ENCODE measurements around the gene INSYN2A. TPM values are rescaled to one million over a fixed set of nuclear protein-coding genes. Genes with fewer than 3 reads are reported as not detected.

INSYN2A gene, protein sequence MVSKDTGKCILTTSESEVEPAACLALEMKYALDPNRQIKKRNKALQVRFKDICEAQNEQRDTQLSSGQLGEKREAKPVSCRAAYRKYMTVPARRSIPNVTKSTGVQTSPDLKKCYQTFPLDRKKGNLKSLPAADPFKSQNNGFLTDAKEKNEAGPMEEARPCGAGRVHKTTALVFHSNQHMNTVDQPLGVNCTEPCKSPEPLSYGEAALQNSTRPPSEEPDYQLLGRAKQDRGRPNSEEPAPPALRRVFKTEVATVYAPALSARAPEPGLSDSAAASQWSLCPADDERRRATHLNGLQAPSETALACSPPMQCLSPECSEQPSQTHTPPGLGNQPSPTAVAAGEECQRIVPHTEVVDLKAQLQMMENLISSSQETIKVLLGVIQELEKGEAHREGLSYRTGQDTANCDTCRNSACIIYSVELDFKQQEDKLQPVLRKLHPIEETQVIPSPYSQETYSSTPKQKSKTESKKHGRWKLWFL
- total RNA-seq (2021): 0.13 to 0.23 TPM (median 0.21 TPM) in 3 replicates
- percentile 20 among the genes with signal in this experiment for Bru-seq, nascent RNA
- long read RNA-seq, experiment 1, partial matches to known transcripts: 1 of 15 reads
- long read RNA-seq, experiment 1, other reads (novel, unspliced or antisense): 14 of 15 reads
- long read RNA-seq, experiment 2: 0 reads
- long read RNA-seq, experiment 3: 0 reads

- ATAC-seq (peak; percentile 72), DNase-seq (ENCODE audit: low spot score) (peak; percentile 67)
- Mint-ChIP-seq H3K27me3 (ENCODE audit: low read depth) (peaks cover 36% of the 10 kb centered on the region), H3K4me3 (peak within 1 kb of the TSS; percentile 75), H3K4me1 (peaks cover 24% of the 10 kb centered on the region), H3K27ac (no peak within 1 kb of the TSS), H3K9me3 (no peaks in the 10 kb centered on the region), H3K36me3 (no peaks in the 10 kb centered on the region)
- TF ChIP-seq, protein P1, sequence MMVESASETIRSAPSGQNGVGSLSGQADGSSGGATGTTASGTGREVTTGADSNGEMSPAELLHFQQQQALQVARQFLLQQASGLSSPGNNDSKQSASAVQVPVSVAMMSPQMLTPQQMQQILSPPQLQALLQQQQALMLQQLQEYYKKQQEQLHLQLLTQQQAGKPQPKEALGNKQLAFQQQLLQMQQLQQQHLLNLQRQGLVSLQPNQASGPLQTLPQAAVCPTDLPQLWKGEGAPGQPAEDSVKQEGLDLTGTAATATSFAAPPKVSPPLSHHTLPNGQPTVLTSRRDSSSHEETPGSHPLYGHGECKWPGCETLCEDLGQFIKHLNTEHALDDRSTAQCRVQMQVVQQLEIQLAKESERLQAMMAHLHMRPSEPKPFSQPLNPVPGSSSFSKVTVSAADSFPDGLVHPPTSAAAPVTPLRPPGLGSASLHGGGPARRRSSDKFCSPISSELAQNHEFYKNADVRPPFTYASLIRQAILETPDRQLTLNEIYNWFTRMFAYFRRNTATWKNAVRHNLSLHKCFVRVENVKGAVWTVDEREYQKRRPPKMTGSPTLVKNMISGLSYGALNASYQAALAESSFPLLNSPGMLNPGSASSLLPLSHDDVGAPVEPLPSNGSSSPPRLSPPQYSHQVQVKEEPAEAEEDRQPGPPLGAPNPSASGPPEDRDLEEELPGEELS (CRISPR knock-in tag; IDR thresholded peaks at IDR 0.05): 0 out of 2 replicates have a peak, but pooled peaks have one; percentile 14
- TF ChIP-seq, protein P2, sequence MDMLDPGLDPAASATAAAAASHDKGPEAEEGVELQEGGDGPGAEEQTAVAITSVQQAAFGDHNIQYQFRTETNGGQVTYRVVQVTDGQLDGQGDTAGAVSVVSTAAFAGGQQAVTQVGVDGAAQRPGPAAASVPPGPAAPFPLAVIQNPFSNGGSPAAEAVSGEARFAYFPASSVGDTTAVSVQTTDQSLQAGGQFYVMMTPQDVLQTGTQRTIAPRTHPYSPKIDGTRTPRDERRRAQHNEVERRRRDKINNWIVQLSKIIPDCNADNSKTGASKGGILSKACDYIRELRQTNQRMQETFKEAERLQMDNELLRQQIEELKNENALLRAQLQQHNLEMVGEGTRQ (CRISPR knock-in tag; IDR thresholded peaks at IDR 0.05): 0 out of 2 replicates have a peak, but pooled peaks have one; percentile 8
- no peak for TF ChIP-seq NFYB (CRISPR knock-in tag; conservative IDR thresholded peaks at IDR 0.05; ENCODE audit: low read depth)
- TF ChIP-seq ATF3 (CRISPR knock-in tag; conservative IDR thresholded peaks at IDR 0.05): no peak
- no peak for TF ChIP-seq CBFB (CRISPR knock-in tag; IDR thresholded peaks at IDR 0.05; ENCODE audit: low read depth)
- ChIA-PET POLR2A (interaction anchor here (0.9 kb wide), 1 partner anchor 47 kb away, joined by 3 read pairs; no protein-coding TSS in a partner anchor), CTCF (interaction anchor here (0.7 to 2.1 kb wide), 11 partner anchors 19 to 658 kb away, joined by 3 to 11 read pairs (median 4); no protein-coding TSS in a partner anchor)
Measured at GRCh38 chr10:127196282-127197153, at the start of gene INSYN2A. Gene INSYN2A (minus strand): TSS chr10:127196591. CDS start chr10:127176395, 20,196 bp downstream.

DNA sequence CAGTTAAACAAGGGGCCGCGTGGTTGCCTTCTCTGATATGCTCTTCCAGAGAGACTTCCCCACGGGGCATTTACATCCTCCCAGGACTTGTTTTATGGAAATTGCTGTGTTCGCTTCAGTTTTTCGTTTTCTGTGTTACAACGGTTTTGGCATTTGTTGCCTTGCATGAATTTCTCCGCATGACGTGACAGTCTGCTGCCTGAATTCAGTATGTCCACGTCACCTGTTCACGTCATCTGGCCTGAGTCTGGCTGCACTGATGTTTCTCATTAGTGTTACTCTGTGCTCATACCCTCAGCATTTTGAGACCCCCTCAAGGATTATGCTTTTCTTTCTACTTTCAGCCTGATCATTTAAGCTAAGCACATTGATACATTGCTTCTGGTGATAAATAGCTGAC is 49.1 kb upstream of the INSYN2A start:
- POLR2A ChIA-PET: no interaction called here
- CTCF ChIA-PET: interaction anchor here (0.9 kb wide), 1 partner anchor 51 kb away, joined by 3 read pairs; no protein-coding TSS in a partner anchor
- ATAC-seq: no peak
- TF ChIP-seq ZSCAN18 (CRISPR knock-in tag; IDR thresholded peaks at IDR 0.05) (no peak), ELF4 (CRISPR knock-in tag; IDR thresholded peaks at IDR 0.05; ENCODE audit: low read depth) (no peak), E2F4 (CRISPR knock-in tag; IDR thresholded peaks at IDR 0.05; ENCODE audit: borderline replicate concordance, low read depth) (no peak), ZNF138 (CRISPR knock-in tag; conservative IDR thresholded peaks at IDR 0.05) (no peak), ZNF532 (CRISPR knock-in tag; IDR thresholded peaks at IDR 0.05; ENCODE audit: borderline replicate concordance) (no peak), JUN (CRISPR knock-in tag; IDR thresholded peaks at IDR 0.05) (no peak), GRHL2 (CRISPR knock-in tag; IDR thresholded peaks at IDR 0.05; ENCODE audit: insufficient replicate concordance, severe bottlenecking) (no peak), STAT6 (CRISPR knock-in tag; conservative IDR thresholded peaks at IDR 0.05; ENCODE audit: low read depth) (no peak)
- TF ChIP-seq, protein P3, sequence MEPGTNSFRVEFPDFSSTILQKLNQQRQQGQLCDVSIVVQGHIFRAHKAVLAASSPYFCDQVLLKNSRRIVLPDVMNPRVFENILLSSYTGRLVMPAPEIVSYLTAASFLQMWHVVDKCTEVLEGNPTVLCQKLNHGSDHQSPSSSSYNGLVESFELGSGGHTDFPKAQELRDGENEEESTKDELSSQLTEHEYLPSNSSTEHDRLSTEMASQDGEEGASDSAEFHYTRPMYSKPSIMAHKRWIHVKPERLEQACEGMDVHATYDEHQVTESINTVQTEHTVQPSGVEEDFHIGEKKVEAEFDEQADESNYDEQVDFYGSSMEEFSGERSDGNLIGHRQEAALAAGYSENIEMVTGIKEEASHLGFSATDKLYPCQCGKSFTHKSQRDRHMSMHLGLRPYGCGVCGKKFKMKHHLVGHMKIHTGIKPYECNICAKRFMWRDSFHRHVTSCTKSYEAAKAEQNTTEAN (CRISPR knock-in tag; IDR thresholded peaks at IDR 0.05): no peak

More for the DNA sequence above, 49.1 kb upstream of the INSYN2A start:
- Mint-ChIP-seq H3K4me3 (no peak overlapping the region), H3K27me3 (ENCODE audit: low read depth) (no peaks in the 10 kb centered on the region), H3K9me3 (peaks cover 15% of the 10 kb centered on the region), H3K4me1 (no peaks in the 10 kb centered on the region; the same call in 1 of the 2 replicates), H3K36me3 (peaks cover 27% of the 10 kb centered on the region), H3K27ac (peak overlapping the region; percentile 80; the same call in 1 of the 2 replicates)
- DNase-seq (ENCODE audit: low spot score): no peak
